SK-N-SH treated with all-trans-retinoic acid at 6 μM for 48 hours (cell line): ENCODE measurements around the gene NR2E3.

Experiments used
- ATAC-seq: fragments of 200-7000 bp; cut with Tn5 transposase; 3 replicates; pipeline ENCODE4 v1.9.1; 2020; ENCODE audit warnings: mild to moderate bottlenecking, moderate library complexity
- ARNTL ChIP-seq: fragments of 450-650 bp; formaldehyde crosslinking; IDR thresholded peaks from 2 replicates; pipeline ENCODE4 v1.5.0; 2020; ENCODE audit warnings: low read depth, mild to moderate bottlenecking, moderate library complexity, borderline replicate concordance
- CSDC2 ChIP-seq: fragments of 250-450 bp; sonication (Bioruptor Pico); IDR thresholded peaks from 2 replicates; pipeline ENCODE4 v1.5.0; 2020; ENCODE audit warnings: mild to moderate bottlenecking, moderate library complexity
- ESRRG ChIP-seq: fragments of 250-450 bp; sonication (Bioruptor Pico); IDR thresholded peaks from 2 replicates; pipeline ENCODE4 v1.6.1; 2021; ENCODE audit warnings: mild to moderate bottlenecking
- GLIS3 ChIP-seq: fragments of 250-450 bp; sonication (Bioruptor Pico); IDR thresholded peaks from 2 replicates; pipeline ENCODE4 v1.5.0; 2020; ENCODE audit warnings: mild to moderate bottlenecking, moderate library complexity
- ISL1 ChIP-seq: fragments of 250-450 bp; sonication (Bioruptor Pico); IDR thresholded peaks from 2 replicates; pipeline ENCODE4 v2.1.2; 2022; ENCODE audit warnings: mild to moderate bottlenecking, moderate library complexity
- OSR1 ChIP-seq: fragments of 250-450 bp; sonication (Bioruptor Pico); IDR thresholded peaks from 2 replicates; pipeline ENCODE4 v1.8.0; 2022; ENCODE audit warnings: moderate library complexity, mild to moderate bottlenecking, inconsistent platforms
- PPARA ChIP-seq: fragments of 250-450 bp; sonication (Bioruptor Pico); IDR thresholded peaks from 2 replicates; pipeline ENCODE4 v1.5.0; 2020; ENCODE audit warnings: mild to moderate bottlenecking, borderline replicate concordance
- RARB ChIP-seq: fragments of 250-450 bp; sonication (Bioruptor Pico); IDR thresholded peaks from 2 replicates; pipeline ENCODE4 v1.8.0; 2021; ENCODE audit warnings: mild to moderate bottlenecking, moderate library complexity
- SNAI2 ChIP-seq: fragments of 250-450 bp; sonication (Bioruptor Pico); IDR thresholded peaks from 2 replicates; pipeline ENCODE4 v1.5.0; 2020; ENCODE audit warnings: mild to moderate bottlenecking, moderate library complexity
- TCF4 ChIP-seq: fragments of 250-450 bp; sonication (Bioruptor Pico); IDR thresholded peaks from 2 replicates; pipeline ENCODE4 v1.8.0; 2021; ENCODE audit warnings: mild to moderate bottlenecking, moderate library complexity, borderline replicate concordance
- TOX ChIP-seq: fragments of 250-450 bp; sonication (Bioruptor Pico); IDR thresholded peaks from 2 replicates; pipeline ENCODE4 v1.8.0; 2021; ENCODE audit warnings: mild to moderate bottlenecking, moderate library complexity, borderline replicate concordance
- ZC3H10 ChIP-seq: fragments of 250-450 bp; sonication (Bioruptor Pico); IDR thresholded peaks from 2 replicates; pipeline ENCODE4 v1.5.1; 2021; ENCODE audit warnings: mild to moderate bottlenecking, moderate library complexity
- ZFP3 ChIP-seq: fragments of 250-450 bp; sonication (Bioruptor Pico); IDR thresholded peaks from 2 replicates; pipeline ENCODE4 v1.5.0; 2020; ENCODE audit warnings: mild to moderate bottlenecking, moderate library complexity
- ZNF565 ChIP-seq: fragments of 450-650 bp; formaldehyde crosslinking; conservative IDR thresholded peaks from 2 replicates; pipeline ENCODE4 v1.5.0; 2020; ENCODE audit warnings: low read depth, mild to moderate bottlenecking, moderate library complexity
- ZNF70 ChIP-seq: fragments of 450-650 bp; formaldehyde crosslinking; IDR thresholded peaks from 2 replicates; pipeline ENCODE4 v1.5.0; 2020; ENCODE audit warnings: mild to moderate bottlenecking, moderate library complexity
- ZNF8 ChIP-seq: fragments of 450-650 bp; formaldehyde crosslinking; IDR thresholded peaks from 2 replicates; pipeline ENCODE4 v1.5.0; 2020; ENCODE audit warnings: mild to moderate bottlenecking, moderate library complexity
- TF ChIP-seq, protein P1 (sequence below): fragments of 250-450 bp; sonication (Bioruptor Pico); IDR thresholded peaks from 2 replicates; pipeline ENCODE4 v1.8.0; 2020; ENCODE audit warnings: mild to moderate bottlenecking, moderate library complexity, borderline replicate concordance
- TF ChIP-seq, protein P2 (sequence below): fragments of 250-450 bp; sonication (Bioruptor Pico); IDR thresholded peaks from 2 replicates; pipeline ENCODE4 v1.5.0; 2020; ENCODE audit warnings: mild to moderate bottlenecking, moderate library complexity
- TF ChIP-seq, protein P3 (sequence below): fragments of 250-450 bp; sonication (Bioruptor Pico); IDR thresholded peaks from 2 replicates; pipeline ENCODE4 v1.8.0; 2021; ENCODE audit warnings: low read depth, mild to moderate bottlenecking, moderate library complexity, borderline replicate concordance

The NR2E3 gene

DNA sequence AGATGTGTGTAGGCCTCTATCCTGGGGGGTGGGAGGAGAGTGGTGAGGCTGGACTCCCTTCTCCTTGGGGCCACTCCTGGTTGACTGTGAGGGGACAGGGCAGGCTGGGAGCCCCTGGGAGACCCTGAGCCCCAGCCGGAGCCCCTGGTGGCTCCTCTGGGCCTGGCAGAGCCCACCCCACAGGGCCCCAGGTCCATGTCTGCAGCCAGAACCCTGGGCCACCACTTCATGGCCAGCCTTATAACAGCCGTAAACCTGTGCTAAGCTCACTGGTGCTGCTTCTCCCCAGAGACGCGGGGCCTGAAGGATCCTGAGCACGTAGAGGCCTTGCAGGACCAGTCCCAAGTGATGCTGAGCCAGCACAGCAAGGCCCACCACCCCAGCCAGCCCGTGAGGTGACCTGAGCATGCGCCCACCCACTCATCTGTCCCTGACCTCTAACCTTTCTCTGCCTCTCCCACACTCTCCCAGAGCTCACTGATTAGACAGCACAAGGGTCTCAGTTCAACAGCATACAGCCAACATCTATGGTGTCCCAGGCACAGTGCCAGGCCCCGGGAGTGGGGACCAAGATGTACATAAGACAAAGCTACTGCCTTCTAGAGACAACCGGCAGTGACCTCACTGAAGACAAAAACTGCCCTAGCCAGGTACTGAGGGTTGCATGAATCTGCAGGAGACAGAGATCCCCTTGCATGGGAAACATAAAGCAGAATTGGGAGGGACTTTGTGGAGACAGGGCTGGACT lies 3.5 kb downstream of the NR2E3 start (continued):
- TF ChIP-seq, protein P1, sequence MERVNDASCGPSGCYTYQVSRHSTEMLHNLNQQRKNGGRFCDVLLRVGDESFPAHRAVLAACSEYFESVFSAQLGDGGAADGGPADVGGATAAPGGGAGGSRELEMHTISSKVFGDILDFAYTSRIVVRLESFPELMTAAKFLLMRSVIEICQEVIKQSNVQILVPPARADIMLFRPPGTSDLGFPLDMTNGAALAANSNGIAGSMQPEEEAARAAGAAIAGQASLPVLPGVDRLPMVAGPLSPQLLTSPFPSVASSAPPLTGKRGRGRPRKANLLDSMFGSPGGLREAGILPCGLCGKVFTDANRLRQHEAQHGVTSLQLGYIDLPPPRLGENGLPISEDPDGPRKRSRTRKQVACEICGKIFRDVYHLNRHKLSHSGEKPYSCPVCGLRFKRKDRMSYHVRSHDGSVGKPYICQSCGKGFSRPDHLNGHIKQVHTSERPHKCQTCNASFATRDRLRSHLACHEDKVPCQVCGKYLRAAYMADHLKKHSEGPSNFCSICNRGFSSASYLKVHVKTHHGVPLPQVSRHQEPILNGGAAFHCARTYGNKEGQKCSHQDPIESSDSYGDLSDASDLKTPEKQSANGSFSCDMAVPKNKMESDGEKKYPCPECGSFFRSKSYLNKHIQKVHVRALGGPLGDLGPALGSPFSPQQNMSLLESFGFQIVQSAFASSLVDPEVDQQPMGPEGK (CRISPR knock-in tag): no peak
- TF ChIP-seq, protein P2, sequence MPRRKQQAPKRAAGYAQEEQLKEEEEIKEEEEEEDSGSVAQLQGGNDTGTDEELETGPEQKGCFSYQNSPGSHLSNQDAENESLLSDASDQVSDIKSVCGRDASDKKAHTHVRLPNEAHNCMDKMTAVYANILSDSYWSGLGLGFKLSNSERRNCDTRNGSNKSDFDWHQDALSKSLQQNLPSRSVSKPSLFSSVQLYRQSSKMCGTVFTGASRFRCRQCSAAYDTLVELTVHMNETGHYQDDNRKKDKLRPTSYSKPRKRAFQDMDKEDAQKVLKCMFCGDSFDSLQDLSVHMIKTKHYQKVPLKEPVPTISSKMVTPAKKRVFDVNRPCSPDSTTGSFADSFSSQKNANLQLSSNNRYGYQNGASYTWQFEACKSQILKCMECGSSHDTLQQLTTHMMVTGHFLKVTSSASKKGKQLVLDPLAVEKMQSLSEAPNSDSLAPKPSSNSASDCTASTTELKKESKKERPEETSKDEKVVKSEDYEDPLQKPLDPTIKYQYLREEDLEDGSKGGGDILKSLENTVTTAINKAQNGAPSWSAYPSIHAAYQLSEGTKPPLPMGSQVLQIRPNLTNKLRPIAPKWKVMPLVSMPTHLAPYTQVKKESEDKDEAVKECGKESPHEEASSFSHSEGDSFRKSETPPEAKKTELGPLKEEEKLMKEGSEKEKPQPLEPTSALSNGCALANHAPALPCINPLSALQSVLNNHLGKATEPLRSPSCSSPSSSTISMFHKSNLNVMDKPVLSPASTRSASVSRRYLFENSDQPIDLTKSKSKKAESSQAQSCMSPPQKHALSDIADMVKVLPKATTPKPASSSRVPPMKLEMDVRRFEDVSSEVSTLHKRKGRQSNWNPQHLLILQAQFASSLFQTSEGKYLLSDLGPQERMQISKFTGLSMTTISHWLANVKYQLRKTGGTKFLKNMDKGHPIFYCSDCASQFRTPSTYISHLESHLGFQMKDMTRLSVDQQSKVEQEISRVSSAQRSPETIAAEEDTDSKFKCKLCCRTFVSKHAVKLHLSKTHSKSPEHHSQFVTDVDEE (CRISPR knock-in tag): no peak

DNA sequence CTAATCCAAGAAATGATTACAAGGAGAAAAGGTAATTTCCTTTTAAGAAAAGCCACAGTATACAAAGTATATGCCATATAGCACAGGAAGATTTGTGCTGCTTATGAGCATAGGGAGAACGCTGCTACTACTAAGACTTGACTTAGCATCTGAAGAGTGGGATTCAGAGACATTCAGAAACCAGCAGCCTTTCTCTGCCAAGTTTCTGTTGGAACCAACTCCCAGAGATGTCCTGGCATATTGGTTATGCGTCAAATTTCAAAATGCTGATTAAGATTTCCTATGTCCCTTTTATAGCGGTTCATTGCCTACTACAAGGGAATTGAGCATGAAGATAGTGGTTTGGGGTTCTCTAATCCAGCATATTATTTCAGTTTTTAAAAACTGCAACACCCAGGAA lies 4.9 kb downstream of the NR2E3 start:
- TF ChIP-seq OSR1 (no peak), ARNTL (CRISPR knock-in tag) (no peak), ESRRG (CRISPR knock-in tag) (no peak), ZC3H10 (CRISPR knock-in tag) (no peak), GLIS3 (CRISPR knock-in tag) (no peak), ZNF565 (CRISPR knock-in tag) (no peak), TCF4 (CRISPR knock-in tag) (no peak), CSDC2 (no peak), ZFP3 (CRISPR knock-in tag) (no peak), ZNF8 (CRISPR knock-in tag) (no peak)
- TF ChIP-seq, protein P1 (CRISPR knock-in tag): no peak
- TF ChIP-seq, all 23 proteins: peak for 0

DNA sequence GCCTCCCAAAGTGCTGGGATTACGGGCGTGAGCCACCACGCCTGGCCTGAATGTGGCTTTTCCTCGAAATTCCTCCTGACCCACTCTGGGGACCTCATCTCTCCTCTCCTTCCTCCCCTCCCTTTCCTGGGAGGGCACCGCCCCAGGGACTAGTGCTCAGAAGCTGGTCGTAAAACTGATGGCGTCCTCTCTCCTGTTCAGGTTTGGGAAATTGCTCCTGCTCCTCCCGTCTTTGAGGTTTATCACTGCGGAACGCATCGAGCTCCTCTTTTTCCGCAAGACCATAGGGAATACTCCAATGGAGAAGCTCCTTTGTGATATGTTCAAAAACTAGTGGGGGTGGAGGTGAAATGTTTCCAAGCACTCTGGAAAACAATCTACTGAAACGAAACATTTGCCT lies 7.0 kb downstream of the NR2E3 start:
- ATAC-seq: no peak

More for the DNA sequence above, 4.9 kb downstream of the NR2E3 start:
- no peak for ATAC-seq

More for the DNA sequence above, 7.0 kb downstream of the NR2E3 start:
- TF ChIP-seq ISL1: no peak
- no peak for TF ChIP-seq PPARA (CRISPR knock-in tag)
- no peak for TF ChIP-seq ZNF70 (CRISPR knock-in tag)
- no peak for TF ChIP-seq TCF4 (CRISPR knock-in tag)
- no peak for TF ChIP-seq RARB (CRISPR knock-in tag)
- no peak for TF ChIP-seq TOX (CRISPR knock-in tag)
- TF ChIP-seq SNAI2 (CRISPR knock-in tag): no peak
- no peak for TF ChIP-seq ZNF565 (CRISPR knock-in tag)
- no peak for TF ChIP-seq CSDC2
- TF ChIP-seq, protein P3, sequence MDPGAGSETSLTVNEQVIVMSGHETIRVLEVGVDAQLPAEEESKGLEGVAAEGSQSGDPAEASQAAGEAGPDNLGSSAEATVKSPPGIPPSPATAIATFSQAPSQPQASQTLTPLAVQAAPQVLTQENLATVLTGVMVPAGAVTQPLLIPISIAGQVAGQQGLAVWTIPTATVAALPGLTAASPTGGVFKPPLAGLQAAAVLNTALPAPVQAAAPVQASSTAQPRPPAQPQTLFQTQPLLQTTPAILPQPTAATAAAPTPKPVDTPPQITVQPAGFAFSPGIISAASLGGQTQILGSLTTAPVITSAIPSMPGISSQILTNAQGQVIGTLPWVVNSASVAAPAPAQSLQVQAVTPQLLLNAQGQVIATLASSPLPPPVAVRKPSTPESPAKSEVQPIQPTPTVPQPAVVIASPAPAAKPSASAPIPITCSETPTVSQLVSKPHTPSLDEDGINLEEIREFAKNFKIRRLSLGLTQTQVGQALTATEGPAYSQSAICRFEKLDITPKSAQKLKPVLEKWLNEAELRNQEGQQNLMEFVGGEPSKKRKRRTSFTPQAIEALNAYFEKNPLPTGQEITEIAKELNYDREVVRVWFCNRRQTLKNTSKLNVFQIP: no peak
- TF ChIP-seq, protein P1 (CRISPR knock-in tag): no peak
